Measurements from ENCODE around the gene EIF4E3.

Gene EIF4E3

DNA sequence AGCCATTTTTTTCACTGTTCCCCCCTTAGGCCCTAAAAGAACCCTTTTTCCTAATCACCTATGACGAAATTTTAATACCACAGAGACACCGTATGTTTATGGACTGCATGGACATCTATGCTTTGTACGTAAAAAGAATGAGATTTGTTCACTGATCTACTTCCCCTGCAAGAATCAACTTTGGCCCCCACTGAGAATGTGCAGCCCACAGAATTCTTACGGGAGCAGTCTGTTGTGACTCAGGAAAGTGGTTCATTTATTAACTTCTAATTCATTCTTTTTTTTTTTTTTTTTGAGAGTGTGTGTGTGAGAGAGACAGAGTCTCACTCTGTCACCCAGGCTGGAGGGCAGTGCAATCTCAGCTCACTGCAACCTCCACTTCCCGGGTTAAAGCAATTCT, 17.6 kb downstream of the EIF4E3 start:
- TF ChIP-seq, protein P1, sequence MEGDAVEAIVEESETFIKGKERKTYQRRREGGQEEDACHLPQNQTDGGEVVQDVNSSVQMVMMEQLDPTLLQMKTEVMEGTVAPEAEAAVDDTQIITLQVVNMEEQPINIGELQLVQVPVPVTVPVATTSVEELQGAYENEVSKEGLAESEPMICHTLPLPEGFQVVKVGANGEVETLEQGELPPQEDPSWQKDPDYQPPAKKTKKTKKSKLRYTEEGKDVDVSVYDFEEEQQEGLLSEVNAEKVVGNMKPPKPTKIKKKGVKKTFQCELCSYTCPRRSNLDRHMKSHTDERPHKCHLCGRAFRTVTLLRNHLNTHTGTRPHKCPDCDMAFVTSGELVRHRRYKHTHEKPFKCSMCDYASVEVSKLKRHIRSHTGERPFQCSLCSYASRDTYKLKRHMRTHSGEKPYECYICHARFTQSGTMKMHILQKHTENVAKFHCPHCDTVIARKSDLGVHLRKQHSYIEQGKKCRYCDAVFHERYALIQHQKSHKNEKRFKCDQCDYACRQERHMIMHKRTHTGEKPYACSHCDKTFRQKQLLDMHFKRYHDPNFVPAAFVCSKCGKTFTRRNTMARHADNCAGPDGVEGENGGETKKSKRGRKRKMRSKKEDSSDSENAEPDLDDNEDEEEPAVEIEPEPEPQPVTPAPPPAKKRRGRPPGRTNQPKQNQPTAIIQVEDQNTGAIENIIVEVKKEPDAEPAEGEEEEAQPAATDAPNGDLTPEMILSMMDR (IDR thresholded peaks at IDR 0.05; ENCODE audit: borderline replicate concordance, control extremely low read depth, extremely low read depth, insufficient read depth, missing control alignments) = no peak
- in situ Hi-C loops (cut with MboI; ENCODE audit: low sequenced_read_pairs, unreplicated experiment) = loop anchor here (25.0 kb wide), 1 partner anchor 1380 kb away; no protein-coding TSS in a partner anchor
- no peak for DNase-seq (ENCODE audit: low spot score)

DNA sequence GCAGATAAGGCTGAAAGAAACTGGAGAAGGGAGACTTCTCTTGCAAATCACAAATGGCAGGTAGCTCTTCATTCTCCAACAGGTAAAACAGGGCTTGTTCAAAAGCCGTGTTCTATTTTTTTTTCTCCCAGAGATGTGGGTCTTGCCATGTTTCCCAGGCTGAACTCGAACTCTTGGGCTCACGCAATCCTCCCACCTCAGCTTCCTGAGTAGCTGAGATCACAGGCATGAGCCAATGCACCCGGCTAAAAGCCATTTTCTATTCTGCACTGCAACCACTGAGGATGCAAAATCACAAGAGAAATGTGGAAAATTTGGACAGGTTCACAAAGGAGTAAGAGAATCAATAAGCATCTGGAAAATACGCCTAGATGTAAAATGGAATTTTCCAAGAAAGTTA, 19.5 kb downstream of the EIF4E3 start:
- TF ChIP-seq, protein P1 (IDR thresholded peaks at IDR 0.05; ENCODE audit: borderline replicate concordance, control extremely low read depth, extremely low read depth, insufficient read depth, missing control alignments) = no peak
- DNase-seq (ENCODE audit: low spot score) = no peak
- in situ Hi-C loops (cut with MboI; ENCODE audit: low sequenced_read_pairs, unreplicated experiment) = loop anchor here (25.0 kb wide), 1 partner anchor 1382 kb away; no protein-coding TSS in a partner anchor

DNA sequence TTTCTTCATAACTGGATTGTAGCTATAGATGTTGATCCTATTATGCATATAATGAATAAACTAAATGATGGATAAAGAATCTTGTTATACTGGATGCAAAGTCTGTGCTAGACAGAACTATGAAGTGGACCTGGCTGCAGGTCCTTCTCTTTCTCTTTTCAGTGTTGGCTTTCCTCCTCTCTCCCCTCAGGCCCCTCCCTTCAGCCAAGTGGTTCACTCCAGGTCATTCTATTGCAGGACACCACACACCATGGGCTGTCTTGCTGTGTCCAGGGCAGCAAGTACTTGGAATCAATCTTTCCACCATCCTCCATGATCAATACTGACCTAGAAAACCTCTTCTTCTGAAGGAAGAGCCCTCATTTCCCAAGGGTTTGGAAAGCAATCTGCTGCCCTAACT, 20.3 kb downstream of the EIF4E3 start:
- TF ChIP-seq, protein P1 (IDR thresholded peaks at IDR 0.05; ENCODE audit: borderline replicate concordance, control extremely low read depth, extremely low read depth, insufficient read depth, missing control alignments) = no peak
- DNase-seq (ENCODE audit: low spot score) = no peak
- in situ Hi-C loops (cut with MboI; ENCODE audit: low sequenced_read_pairs, unreplicated experiment) = loop anchor here (25.0 kb wide), 1 partner anchor 1382 kb away; no protein-coding TSS in a partner anchor

DNA sequence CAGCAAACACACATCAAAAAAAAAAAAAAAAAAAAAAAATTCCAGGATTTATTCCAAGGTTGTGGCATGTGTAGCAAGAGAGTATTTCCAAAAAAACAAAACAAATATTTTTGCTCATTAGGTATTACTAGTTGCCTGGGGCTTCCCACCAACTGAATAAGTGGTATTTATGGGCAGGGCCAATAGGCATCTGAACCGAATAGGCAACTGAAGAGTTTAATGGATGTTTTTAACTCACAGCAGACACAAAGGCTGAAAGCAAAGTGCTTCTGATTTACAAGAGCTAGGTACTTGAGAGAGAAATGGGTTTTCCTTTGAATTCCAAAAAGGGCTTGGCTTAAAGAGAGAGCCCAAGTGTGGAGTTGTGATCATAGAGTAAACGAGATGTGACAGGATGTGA, 21.4 kb downstream of the EIF4E3 start:
- TF ChIP-seq, protein P1 (IDR thresholded peaks at IDR 0.05; ENCODE audit: borderline replicate concordance, control extremely low read depth, extremely low read depth, insufficient read depth, missing control alignments) = no peak
- no peak for DNase-seq (ENCODE audit: low spot score)
- in situ Hi-C loops (cut with MboI; ENCODE audit: low sequenced_read_pairs, unreplicated experiment) = loop anchor here (25.0 kb wide), 1 partner anchor 1384 kb away; no protein-coding TSS in a partner anchor

DNA sequence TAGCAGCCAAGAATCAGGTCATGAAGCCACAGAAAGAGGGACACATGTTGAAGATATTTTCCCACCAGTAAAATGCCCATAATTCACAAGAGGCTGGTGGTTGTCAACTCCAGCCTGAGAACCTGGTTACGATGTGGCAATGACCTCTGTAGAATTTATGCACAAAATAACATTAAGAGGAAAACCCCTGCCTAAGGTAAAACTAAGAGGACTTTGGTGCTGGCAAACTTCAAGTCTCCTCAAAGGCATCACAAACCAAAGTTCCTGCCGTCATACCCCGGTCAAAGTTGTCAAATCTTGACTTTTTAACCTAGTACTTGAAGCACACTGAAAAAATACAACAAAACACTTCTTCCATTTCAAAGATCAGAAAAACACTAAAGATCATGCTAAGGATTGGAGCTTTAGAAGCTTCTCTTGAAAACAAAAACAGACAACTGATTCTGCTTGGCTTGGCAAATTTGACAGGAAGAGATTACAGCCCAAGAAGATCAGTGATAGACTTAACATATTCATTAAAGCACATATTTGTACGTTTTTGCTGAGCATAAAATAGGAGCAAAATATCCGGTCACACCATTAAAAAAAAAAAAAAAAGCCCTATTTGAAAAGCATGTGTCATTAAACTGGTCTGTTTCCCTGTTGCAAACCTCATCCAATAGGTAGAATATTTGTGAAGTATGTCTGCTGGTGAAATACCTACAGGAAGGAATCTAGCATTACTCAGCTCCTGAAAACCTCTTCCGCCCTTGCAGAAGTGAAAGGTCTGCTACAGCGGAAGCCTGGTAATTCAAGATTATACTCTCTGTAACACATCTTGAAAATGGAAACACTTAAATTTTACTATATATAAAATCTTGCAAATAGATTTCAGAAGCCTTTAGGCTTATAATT, 22.8 kb downstream of the EIF4E3 start:
- DNase-seq (ENCODE audit: low spot score) = no peak
- in situ Hi-C loops (cut with MboI; ENCODE audit: low sequenced_read_pairs, unreplicated experiment) = loop anchor here (25.0 kb wide), 1 partner anchor 1385 kb away; no protein-coding TSS in a partner anchor
- TF ChIP-seq, protein P1 (IDR thresholded peaks at IDR 0.05; ENCODE audit: borderline replicate concordance, control extremely low read depth, extremely low read depth, insufficient read depth, missing control alignments) = no peak

DNA sequence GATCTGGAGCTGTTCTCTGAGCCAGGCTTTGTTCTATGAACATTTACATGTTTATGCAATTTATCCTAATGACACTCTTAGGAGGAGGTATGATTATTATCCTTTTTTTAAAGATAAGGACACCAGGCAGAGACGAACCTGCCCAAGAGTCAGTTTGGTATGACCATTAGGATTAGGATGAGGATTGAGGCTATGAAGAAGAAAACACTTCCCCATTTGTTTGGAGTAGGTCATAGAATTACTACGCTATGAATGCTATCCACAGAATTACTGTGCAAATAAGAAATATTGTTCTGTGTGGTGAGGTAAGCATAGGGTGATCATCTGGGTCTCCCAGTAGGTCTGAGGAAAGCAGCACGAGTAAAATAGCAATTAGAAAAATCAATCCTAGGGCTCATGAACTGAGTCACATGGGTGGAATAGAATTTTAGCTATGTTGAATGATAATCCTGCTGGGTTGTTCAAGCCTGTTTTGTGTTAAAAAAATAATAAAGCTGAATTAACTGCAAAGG, 23.9 kb downstream of the EIF4E3 start:
- in situ Hi-C loops (cut with MboI; ENCODE audit: low sequenced_read_pairs, unreplicated experiment) = loop anchor here (25.0 kb wide), 1 partner anchor 1386 kb away; no protein-coding TSS in a partner anchor
- no peak for DNase-seq (ENCODE audit: low spot score)
- TF ChIP-seq, protein P1 (IDR thresholded peaks at IDR 0.05; ENCODE audit: borderline replicate concordance, control extremely low read depth, extremely low read depth, insufficient read depth, missing control alignments) = no peak
